GM12878 (cell line): ENCODE results near the gene RRP15. TPM values are rescaled to one million over a fixed set of nuclear protein-coding genes. Genes with fewer than 3 reads are reported as not detected.

Experiments used
- ATAC-seq: fragments of 200-7000 bp; cut with Tn5 transposase; 3 replicates; pipeline ENCODE4 v1.9.1; 2020; ENCODE audit warnings: mild to moderate bottlenecking, moderate library complexity
- BruUV-seq: library from RNA; stranded (reverse); fragments of 400-500 nt; replicated peaks from 2 replicates; lab custom pipeline; 2021; lab: Mats Ljungman, UMichigan
- CTCF ChIA-PET: fragments of 300-600 bp; sonication (Branson Sonifier 250); formaldehyde crosslinking; extraction: SDS; loops from one replicate; lab custom pipeline; 2021; ENCODE audit warnings: inconsistent platforms; lab: Yijun Ruan, JAX
- POLR2A ChIA-PET: fragments of 350-600 bp; formaldehyde crosslinking; extraction: SDS; loops from one replicate; lab custom pipeline; 2021; ENCODE audit warnings: inconsistent platforms; lab: Charles Lee
- RAD21 ChIA-PET: fragments of 300-600 bp; sonication (Branson Sonifier 250); formaldehyde crosslinking; loops from one replicate; lab custom pipeline; 2023; ENCODE audit warnings: antibody characterized with exemption; ENCODE audit not compliant: unreplicated experiment; lab: Charles Lee
- SMC1A ChIA-PET: fragments of 300-600 bp; sonication (Branson Sonifier 250); formaldehyde crosslinking; loops from one replicate; lab custom pipeline; 2023; ENCODE audit not compliant: unreplicated experiment, uncharacterized antibody; lab: Charles Lee
- DNase-seq: peaks from one replicate; pipeline ENCODE4 v3.0.0-alpha.2; 2011; ENCODE audit warnings: low read depth, low spot score
- FAIRE-seq: peaks from 3 replicates; lab custom pipeline; 2011; peaks lifted over from hg19 to GRCh38; lab: Jason Lieb, UNC
- H2AFZ ChIP-seq: 2 replicates; pipeline ENCODE4 v1.6.0; 2011; ENCODE audit warnings: low read depth, low read length, control low read depth; ENCODE audit not compliant: control insufficient read depth
- H3K27ac ChIP-seq: 2 replicates; pipeline ENCODE4 v1.5.1; 2011; ENCODE audit warnings: control low read depth; ENCODE audit not compliant: control insufficient read depth, insufficient read depth
- H3K27me3 ChIP-seq, 2 experiments: replicated peaks in 1 of 2; 2 replicates each; pipeline versions ENCODE4 v1.6.0 to v1.6.1; 2011; ENCODE audit warnings: low read length in 1 of 2; ENCODE audit not compliant: control insufficient read depth in 2 of 2, insufficient read depth in 2 of 2
- H3K36me3 ChIP-seq, 2 experiments: 2 replicates each; pipeline ENCODE4 v1.5.1; 2011; ENCODE audit warnings: low read length in 1 of 2; ENCODE audit not compliant: control insufficient read depth in 2 of 2, insufficient read depth in 2 of 2
- H3K4me1 ChIP-seq: 2 replicates; pipeline ENCODE4 v1.6.1; 2011; ENCODE audit warnings: mild to moderate bottlenecking, low read length, moderate library complexity, mixed read lengths; ENCODE audit not compliant: control insufficient read depth, insufficient read depth
- H3K4me2 ChIP-seq: 2 replicates; pipeline ENCODE4 v1.6.0; 2011; ENCODE audit warnings: control low read depth; ENCODE audit not compliant: control insufficient read depth, insufficient read depth
- H3K4me3 ChIP-seq: fragments of 200-600 bp; sonication (generic); 2 replicates; pipeline ENCODE4 v1.5.1; 2016
- H3K79me2 ChIP-seq: 2 replicates; pipeline ENCODE4 v1.6.0; 2011; ENCODE audit warnings: low read length; ENCODE audit not compliant: control insufficient read depth, insufficient read depth
- H3K9ac ChIP-seq: 2 replicates; pipeline ENCODE4 v1.8.0; 2011; ENCODE audit warnings: low read length, control low read depth, mixed read lengths; ENCODE audit not compliant: control insufficient read depth, insufficient read depth
- H3K9me3 ChIP-seq: replicated peaks from 3 replicates; pipeline ENCODE4 v1.5.1; 2011; ENCODE audit warnings: mild to moderate bottlenecking, low read length; ENCODE audit not compliant: control insufficient read depth, insufficient read depth
- H4K20me1 ChIP-seq: 2 replicates; pipeline ENCODE4 v1.6.0; 2011; ENCODE audit not compliant: control insufficient read depth, insufficient read depth
- ASH2L ChIP-seq: fragments of 300-600, 200-600 bp; sonication (generic); IDR thresholded peaks from 2 replicates; pipeline ENCODE4 v1.6.1; 2017; ENCODE audit warnings: low read depth, mild to moderate bottlenecking, borderline replicate concordance
- BMI1 ChIP-seq: fragments of 450-650 bp; IDR thresholded peaks from 2 replicates; pipeline ENCODE4 v1.6.1; 2016; ENCODE audit warnings: mild to moderate bottlenecking, moderate library complexity, borderline replicate concordance
- BRCA1 ChIP-seq: IDR thresholded peaks from 2 replicates; pipeline ENCODE4 v1.6.1; 2011; ENCODE audit warnings: low read depth, low read length, improper control_type of control experiment
- CREB1 ChIP-seq: IDR thresholded peaks from 2 replicates; pipeline ENCODE4 v1.6.1; 2012; ENCODE audit warnings: low read depth, mild to moderate bottlenecking, inconsistent platforms
- IRF5 ChIP-seq: fragments of 450-650 bp; IDR thresholded peaks from 2 replicates; pipeline ENCODE4 v1.6.1; 2017; ENCODE audit warnings: borderline replicate concordance
- KDM1A ChIP-seq: fragments of 200-600 bp; sonication (generic); IDR thresholded peaks from 2 replicates; pipeline ENCODE4 v1.6.1; 2016; ENCODE audit warnings: borderline replicate concordance
- MXI1 ChIP-seq: fragments of 150-350 bp; IDR thresholded peaks from 2 replicates; pipeline ENCODE4 v1.6.1; 2011; ENCODE audit warnings: low read depth, mild to moderate bottlenecking, inconsistent platforms, low read length, improper control_type of control experiment
- NKRF ChIP-seq: fragments of 450-650 bp; conservative IDR thresholded peaks from 2 replicates; pipeline ENCODE4 v1.6.1; 2017; ENCODE audit warnings: mild to moderate bottlenecking, moderate library complexity
- NR2C2 ChIP-seq: IDR thresholded peaks from 2 replicates; pipeline ENCODE4 v1.6.1; 2011; ENCODE audit warnings: borderline replicate concordance, low read depth; ENCODE audit not compliant: control insufficient read depth, insufficient read length
- RUNX3 ChIP-seq: IDR thresholded peaks from 2 replicates; pipeline ENCODE4 v1.6.1; 2012; ENCODE audit warnings: low read length, inconsistent platforms
- STAT3 ChIP-seq: IDR thresholded peaks from 2 replicates; pipeline ENCODE4 v1.6.1; 2011; ENCODE audit warnings: low read depth, low read length, improper control_type of control experiment
- SUZ12 ChIP-seq: fragments of 200-600 bp; sonication (generic); IDR thresholded peaks from one replicate; pipeline ENCODE4 v1.6.1; 2018; ENCODE audit warnings: antibody characterized with exemption, mild to moderate bottlenecking; ENCODE audit not compliant: unreplicated experiment
- WGBS: methylation state at CpG from one replicate; pipeline ENCODE4 v1.1.6; 2016; ENCODE audit warnings: low lambda C conversion rate; ENCODE audit not compliant: insufficient replicate concordance, insufficient coverage; ENCODE audit errors: missing lambda C conversion rate; 5-methylcytosine and 5-hydroxymethylcytosine counted together
- in situ Hi-C: fragments of 300-500 bp; cut with MboI; formaldehyde crosslinking; loops from 9 replicates; pipeline ENCODE4 v1.14.3; 2018; ENCODE audit warnings: mixed read lengths
- intact Hi-C: fragments of 100-400 bp; cut with micrococcal nuclease; formaldehyde crosslinking; loops from one replicate; pipeline ENCODE4 v1.14.2; 2022; ENCODE audit not compliant: unreplicated experiment
- polyA plus RNA-seq, 11 experiments: library from polyadenylated mRNA; depleted of rRNA in 4 of 11; unstranded in 6 of 11; stranded (reverse) in 5 of 11; fragments of >200 nt; fragmentation: Nextera tagmentation in 4 of 11; fragmentation: Illumina TruSeq in 1 of 11; extraction: Ambion mirVana in 4 of 11; extraction: Trizol in 1 of 11; gene quantifications; 1 replicate in 1 of 11; 2 replicates in 10 of 11; pipeline versions ENCODE4 v1.2.1 to v1.2.3, GENCODE V29; 2011 to 2016; ENCODE audit warnings: inconsistent platforms in 2 of 11, missing spikeins in 2 of 11, low read depth in 1 of 11
- total RNA-seq, 4 experiments: library from RNA; depleted of rRNA in 3 of 4; stranded (reverse); fragments of >200 nt in 3 of 4; fragmentation: Illumina TruSeq in 1 of 4; extraction: Trizol in 1 of 4; gene quantifications; 2 replicates each; pipeline versions ENCODE4 v1.2.1 to v1.2.3, GENCODE V29; 2013 to 2021

The RRP15 gene
- total and polyA plus RNA-seq, 10 of the 15 experiments (the other 5 are each of a cell fraction or from before 2014, with no cell fraction given), result 5.6 to 37.8 (median 19.1) TPM

GRCh38 chr1:218324226-218324580 is 39.1 kb downstream of the RRP15 start:
- CTCF ChIA-PET, result no interaction called here

GRCh38 chr1:218328769-218329168 is 43.7 kb downstream of the RRP15 start:
- H3K4me2 ChIP-seq, result no peak overlapping the region
- no peaks in the 10 kb centered on the region for H3K9me3 ChIP-seq
- ChIA-PET CTCF (interaction anchor here (1.2 to 2.4 kb wide), 5 partner anchors 8 to 188 kb away, joined by 3 to 8 read pairs (median 5); no protein-coding TSS in a partner anchor), POLR2A (interaction anchor here (0.7 kb wide), 1 partner anchor 1113 kb away, joined by 5 read pairs; no protein-coding TSS in a partner anchor), SMC1A (interaction anchor here (0.6 to 1.3 kb wide), 2 partner anchors 10 to 22 kb away, joined by 3 to 4 read pairs; no protein-coding TSS in a partner anchor), RAD21 (interaction anchor here (1.8 kb wide), 1 partner anchor 10 kb away, joined by 9 read pairs; no protein-coding TSS in a partner anchor)
- H3K36me3 ChIP-seq, result no peaks in the 10 kb centered on the region; a peak in 2 of 4 replicates
- DNase-seq (no peak), FAIRE-seq (no peak), ATAC-seq (no peak)
- BruUV-seq, result no TSS peak
- H4K20me1 ChIP-seq, result no peaks in the 10 kb centered on the region
- whole genome bisulfite sequencing, result 81% methylated on average over 3 of the region's 3 CpGs
- no peaks in the 10 kb centered on the region for H3K4me1 ChIP-seq
- no peak overlapping the region for H3K4me3 ChIP-seq
- intact Hi-C loops, result no loop called here
- no peak overlapping the region for H2AFZ ChIP-seq
- no peaks in the 10 kb centered on the region for H3K79me2 ChIP-seq
- in situ Hi-C loops, result no loop called here
- H3K9ac ChIP-seq, result no peak overlapping the region
- no peak overlapping the region for H3K27ac ChIP-seq
- H3K27me3 ChIP-seq, result no peaks in the 10 kb centered on the region
- no peak for TF ChIP-seq IRF5
- TF ChIP-seq NR2C2, result no peak
- no peak for TF ChIP-seq BMI1
- TF ChIP-seq BRCA1, result no peak
- no peak for TF ChIP-seq NKRF
- no peak for TF ChIP-seq SUZ12
- no peak for TF ChIP-seq MXI1
- TF ChIP-seq RUNX3, result no peak

More at GRCh38 chr1:218324226-218324580, 39.1 kb downstream of the RRP15 start:
- H3K27me3 ChIP-seq, result no peaks in the 10 kb centered on the region
- H3K9ac ChIP-seq, result no peak overlapping the region
- H3K4me1 ChIP-seq, result no peaks in the 10 kb centered on the region
- H3K9me3 ChIP-seq, result no peaks in the 10 kb centered on the region
- ChIA-PET SMC1A (no interaction called here), RAD21 (no interaction called here), POLR2A (no interaction called here)
- intact Hi-C loops (no loop called here), in situ Hi-C loops (no loop called here)
- H3K4me3 ChIP-seq, result no peak overlapping the region
- TF ChIP-seq KDM1A, result no peak
- no peak for TF ChIP-seq STAT3
- no peak for TF ChIP-seq CREB1
- no peak for TF ChIP-seq ASH2L
- DNase-seq (no peak), FAIRE-seq (no peak), ATAC-seq (no peak)
- H3K4me2 ChIP-seq, result no peak overlapping the region
- no peak overlapping the region for H3K27ac ChIP-seq
- H3K79me2 ChIP-seq, result no peaks in the 10 kb centered on the region
- no peaks in the 10 kb centered on the region for H4K20me1 ChIP-seq
- H2AFZ ChIP-seq, result no peak overlapping the region
- H3K36me3 ChIP-seq, result peaks cover 0 to 8% of the 10 kb centered on the region in 2 experiments; a peak in 2 of 4 replicates
- WGBS, result 97% methylated on average over 18 of the region's 20 CpGs
- BruUV-seq, result no TSS peak
